ENCODE measurements around the gene FFAR3.
"Not testable (repeated sequence)": the region's sequence is repeated elsewhere in the genome, so short reads cannot be mapped to it uniquely, and the experiment has no call there.

The FFAR3 gene

DNA sequence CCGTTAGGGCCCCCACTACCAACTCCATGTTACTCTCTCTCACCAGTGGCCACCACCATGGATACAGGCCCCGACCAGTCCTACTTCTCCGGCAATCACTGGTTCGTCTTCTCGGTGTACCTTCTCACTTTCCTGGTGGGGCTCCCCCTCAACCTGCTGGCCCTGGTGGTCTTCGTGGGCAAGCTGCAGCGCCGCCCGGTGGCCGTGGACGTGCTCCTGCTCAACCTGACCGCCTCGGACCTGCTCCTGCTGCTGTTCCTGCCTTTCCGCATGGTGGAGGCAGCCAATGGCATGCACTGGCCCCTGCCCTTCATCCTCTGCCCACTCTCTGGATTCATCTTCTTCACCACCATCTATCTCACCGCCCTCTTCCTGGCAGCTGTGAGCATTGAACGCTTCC, 574 bp downstream of the FFAR3 start:
- POLR2A ChIA-PET; H3K4me3 ChIP-seq (ENCODE audit: low read depth, low read length); H3K27ac ChIP-seq (ENCODE audit: extremely low read depth, low read depth, low read length); H3K4me1 ChIP-seq (ENCODE audit: control insufficient read depth, insufficient read depth, low read length); H3K36me3 ChIP-seq (ENCODE audit: control insufficient read depth in 2 of 2, insufficient read depth in 1 of 2, low read length in 2 of 2); H3K9me3 ChIP-seq (ENCODE audit: control insufficient read depth, insufficient read depth, low read depth, low read length): not testable (repeated sequence)
- CTCF ChIA-PET: interaction anchor here (8.2 to 10.6 kb wide), 2 partner anchors 110 to 136 kb away, joined by 157 to 237 read pairs; partner anchors contain the start of gene KRTDAP

DNA sequence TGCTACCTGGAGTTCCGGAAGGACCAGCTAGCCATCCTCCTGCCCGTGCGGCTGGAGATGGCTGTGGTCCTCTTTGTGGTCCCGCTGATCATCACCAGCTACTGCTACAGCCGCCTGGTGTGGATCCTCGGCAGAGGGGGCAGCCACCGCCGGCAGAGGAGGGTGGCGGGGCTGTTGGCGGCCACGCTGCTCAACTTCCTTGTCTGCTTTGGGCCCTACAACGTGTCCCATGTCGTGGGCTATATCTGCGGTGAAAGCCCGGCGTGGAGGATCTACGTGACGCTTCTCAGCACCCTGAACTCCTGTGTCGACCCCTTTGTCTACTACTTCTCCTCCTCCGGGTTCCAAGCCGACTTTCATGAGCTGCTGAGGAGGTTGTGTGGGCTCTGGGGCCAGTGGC, 1.1 kb downstream of the FFAR3 start:
- CTCF ChIA-PET; H3K4me3 ChIP-seq (ENCODE audit: low read depth, low read length); H3K4me1 ChIP-seq (ENCODE audit: control insufficient read depth, insufficient read depth, low read length); H3K27ac ChIP-seq (ENCODE audit: extremely low read depth, low read depth, low read length); H3K36me3 ChIP-seq (ENCODE audit: control insufficient read depth in 2 of 2, insufficient read depth in 1 of 2, low read length in 2 of 2); POLR2A ChIA-PET; H3K9me3 ChIP-seq (ENCODE audit: control insufficient read depth, insufficient read depth, low read depth, low read length): not testable (repeated sequence)

DNA sequence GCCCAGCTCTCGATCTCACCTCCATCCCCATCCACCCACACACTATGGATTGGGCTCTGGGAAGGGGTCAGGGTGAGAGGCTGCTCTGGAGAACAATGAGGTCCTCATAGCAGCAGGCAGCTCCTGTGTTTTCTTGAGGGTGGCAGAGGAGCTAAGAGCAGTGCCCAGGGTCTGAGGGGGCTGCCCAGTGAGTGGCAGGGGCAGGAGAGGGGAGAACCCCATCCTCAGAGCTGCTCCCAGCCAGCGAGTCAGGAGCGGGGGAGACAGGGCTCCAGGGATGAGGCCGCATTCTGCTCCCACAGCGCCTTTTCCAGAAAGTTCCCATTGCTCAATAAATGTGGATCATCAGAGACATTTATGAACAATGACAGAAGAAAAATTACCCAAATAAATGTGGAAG, 1.8 kb downstream of the FFAR3 start:
- CTCF ChIA-PET: interaction anchor here (1.7 to 3.5 kb wide), 2 partner anchors 135 to 150 kb away, joined by 5 to 23 read pairs; no protein-coding TSS in a partner anchor
- H3K36me3 ChIP-seq (ENCODE audit: control insufficient read depth in 2 of 2, insufficient read depth in 1 of 2, low read length in 2 of 2); POLR2A ChIA-PET; H3K27ac ChIP-seq (ENCODE audit: extremely low read depth, low read depth, low read length); H3K9me3 ChIP-seq (ENCODE audit: control insufficient read depth, insufficient read depth, low read depth, low read length); H3K4me1 ChIP-seq (ENCODE audit: control insufficient read depth, insufficient read depth, low read length); H3K4me3 ChIP-seq (ENCODE audit: low read depth, low read length): not testable (repeated sequence)

DNA sequence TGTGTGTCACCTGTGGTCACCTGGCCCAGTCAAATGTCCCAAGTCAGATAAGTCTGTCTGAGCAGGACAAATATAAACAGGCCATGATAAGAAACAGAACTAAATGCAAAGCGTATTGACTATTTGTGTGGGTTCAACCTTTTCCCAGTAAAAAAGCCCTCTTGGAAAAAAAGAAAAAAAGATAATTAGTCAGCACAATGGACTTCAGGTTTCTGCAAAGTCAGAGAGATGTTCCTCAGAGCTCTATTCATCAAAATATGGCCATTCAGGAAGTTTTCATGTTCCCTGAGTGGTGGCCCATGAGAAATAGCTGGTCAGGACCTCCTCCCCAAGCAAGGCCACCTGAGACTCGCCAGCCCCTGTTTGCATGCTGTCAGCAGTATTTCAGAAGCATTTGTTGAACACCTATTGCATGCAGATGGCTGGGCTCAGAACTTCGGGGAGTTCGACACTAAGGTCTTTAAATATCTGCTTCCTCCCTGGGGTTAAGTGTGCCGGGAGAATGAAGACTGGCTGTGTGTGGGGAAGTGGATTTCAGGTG, 2.7 kb downstream of the FFAR3 start:
- Histone ChIP-seq H3K9me3 (ENCODE audit: control insufficient read depth, insufficient read depth, low read depth, low read length) (no peaks in the 10 kb centered on the region), H3K27ac (ENCODE audit: extremely low read depth, low read depth, low read length) (no peak overlapping the region), H3K4me3 (ENCODE audit: low read depth, low read length) (no peak overlapping the region), H3K36me3 (ENCODE audit: control insufficient read depth in 2 of 2, insufficient read depth in 1 of 2, low read length in 2 of 2) (no peaks in the 10 kb centered on the region; a peak in 1 of 3 replicates), H3K4me1 (ENCODE audit: control insufficient read depth, insufficient read depth, low read length) (no peaks in the 10 kb centered on the region)
- ChIA-PET CTCF (interaction anchor here (0.6 to 7.1 kb wide), 9 partner anchors 7 to 342 kb away, joined by 3 to 54 read pairs (median 4); no protein-coding TSS in a partner anchor), POLR2A (interaction anchor here (0.6 to 1.3 kb wide), 2 partner anchors 16 to 88 kb away, joined by 3 to 9 read pairs; no protein-coding TSS in a partner anchor)
- TF ChIP-seq WT1 (tag by site-specific recombination; IDR thresholded peaks at IDR 0.05): no peak
- 0 out of 2 replicates have a peak, but pooled peaks have one; percentile 22 for TF ChIP-seq ZBTB17 (tag by site-specific recombination; IDR thresholded peaks at IDR 0.05)
- TF ChIP-seq KLF7 (tag by site-specific recombination; IDR thresholded peaks at IDR 0.05; ENCODE audit: borderline replicate concordance): no peak
- no peak for TF ChIP-seq YY1 (tag by site-specific recombination; IDR thresholded peaks at IDR 0.05)
- TF ChIP-seq, protein P1, sequence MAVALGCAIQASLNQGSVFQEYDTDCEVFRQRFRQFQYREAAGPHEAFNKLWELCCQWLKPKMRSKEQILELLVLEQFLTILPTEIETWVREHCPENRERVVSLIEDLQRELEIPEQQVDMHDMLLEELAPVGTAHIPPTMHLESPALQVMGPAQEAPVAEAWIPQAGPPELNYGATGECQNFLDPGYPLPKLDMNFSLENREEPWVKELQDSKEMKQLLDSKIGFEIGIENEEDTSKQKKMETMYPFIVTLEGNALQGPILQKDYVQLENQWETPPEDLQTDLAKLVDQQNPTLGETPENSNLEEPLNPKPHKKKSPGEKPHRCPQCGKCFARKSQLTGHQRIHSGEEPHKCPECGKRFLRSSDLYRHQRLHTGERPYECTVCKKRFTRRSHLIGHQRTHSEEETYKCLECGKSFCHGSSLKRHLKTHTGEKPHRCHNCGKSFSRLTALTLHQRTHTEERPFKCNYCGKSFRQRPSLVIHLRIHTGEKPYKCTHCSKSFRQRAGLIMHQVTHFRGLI (tag by site-specific recombination; IDR thresholded peaks at IDR 0.05): peak; percentile 30; the same call in 1 of the 2 replicates
- no peak for TF ChIP-seq GLI4 (tag by site-specific recombination; IDR thresholded peaks at IDR 0.05)
- TF ChIP-seq ZNF768 (tag by site-specific recombination; IDR thresholded peaks at IDR 0.05): no peak
- TF ChIP-seq, protein P2, sequence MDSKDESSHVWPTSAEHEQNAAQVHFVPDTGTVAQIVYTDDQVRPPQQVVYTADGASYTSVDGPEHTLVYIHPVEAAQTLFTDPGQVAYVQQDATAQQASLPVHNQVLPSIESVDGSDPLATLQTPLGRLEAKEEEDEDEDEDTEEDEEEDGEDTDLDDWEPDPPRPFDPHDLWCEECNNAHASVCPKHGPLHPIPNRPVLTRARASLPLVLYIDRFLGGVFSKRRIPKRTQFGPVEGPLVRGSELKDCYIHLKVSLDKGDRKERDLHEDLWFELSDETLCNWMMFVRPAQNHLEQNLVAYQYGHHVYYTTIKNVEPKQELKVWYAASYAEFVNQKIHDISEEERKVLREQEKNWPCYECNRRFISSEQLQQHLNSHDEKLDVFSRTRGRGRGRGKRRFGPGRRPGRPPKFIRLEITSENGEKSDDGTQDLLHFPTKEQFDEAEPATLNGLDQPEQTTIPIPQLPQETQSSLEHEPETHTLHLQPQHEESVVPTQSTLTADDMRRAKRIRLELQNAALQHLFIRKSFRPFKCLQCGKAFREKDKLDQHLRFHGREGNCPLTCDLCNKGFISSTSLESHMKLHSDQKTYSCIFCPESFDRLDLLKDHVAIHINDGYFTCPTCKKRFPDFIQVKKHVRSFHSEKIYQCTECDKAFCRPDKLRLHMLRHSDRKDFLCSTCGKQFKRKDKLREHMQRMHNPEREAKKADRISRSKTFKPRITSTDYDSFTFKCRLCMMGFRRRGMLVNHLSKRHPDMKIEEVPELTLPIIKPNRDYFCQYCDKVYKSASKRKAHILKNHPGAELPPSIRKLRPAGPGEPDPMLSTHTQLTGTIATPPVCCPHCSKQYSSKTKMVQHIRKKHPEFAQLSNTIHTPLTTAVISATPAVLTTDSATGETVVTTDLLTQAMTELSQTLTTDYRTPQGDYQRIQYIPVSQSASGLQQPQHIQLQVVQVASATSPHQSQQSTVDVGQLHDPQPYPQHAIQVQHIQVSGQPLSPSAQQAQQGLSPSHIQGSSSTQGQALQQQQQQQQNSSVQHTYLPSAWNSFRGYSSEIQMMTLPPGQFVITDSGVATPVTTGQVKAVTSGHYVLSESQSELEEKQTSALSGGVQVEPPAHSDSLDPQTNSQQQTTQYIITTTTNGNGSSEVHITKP (tag by site-specific recombination; IDR thresholded peaks at IDR 0.05): no peak
- no peak for TF ChIP-seq IKZF3 (tag by site-specific recombination; IDR thresholded peaks at IDR 0.05)

Measured in HEK293 (cell line).